NCI-H510A (cell line): ENCODE data around the gene GOLT1A.
A peak's percentile ranks its signal among the peaks of the same experiment; 100 is the strongest.

Experiments used
- DNase-seq: peaks from one replicate; lab custom pipeline; 2025; lab: John Stamatoyannopoulos, UW

Gene GOLT1A

GRCh38 chr1:204154568-204155255, 59.1 kb downstream of the GOLT1A start:
- no peak for DNase-seq

GRCh38 chr1:204153667-204154066, 60.1 kb downstream of the GOLT1A start:
- DNase-seq: no peak

- DNase-seq: no peak
Measured at GRCh38 chr1:204152310-204153044, 61.3 kb downstream of the GOLT1A start.

- DNase-seq: peak; percentile 39
Measured at GRCh38 chr1:204151552-204152309, 62.1 kb downstream of the GOLT1A start, which contains the start of gene ETNK2. Gene ETNK2, minus strand, starts transcription at chr1:204152044. Its CDS starts 192 bp downstream, at chr1:204151852.

- DNase-seq: no peak
Measured at GRCh38 chr1:204150702-204151551, 62.9 kb downstream of the GOLT1A start.

GRCh38 chr1:204149635-204150565, 63.9 kb downstream of the GOLT1A start:
- no peak for DNase-seq

GRCh38 chr1:204149107-204149506, 64.7 kb downstream of the GOLT1A start:
- no peak for DNase-seq
